Liver (tissue), 9 donors: ENCODE measurements around the gene CASP14. TPM values are rescaled to one million over a fixed set of nuclear protein-coding genes. Genes with fewer than 3 reads are reported as not detected.

Source experiments
- DNase-seq: peaks from one replicate; pipeline ENCODE4 v3.0.0-alpha.2; 2017; ENCODE audit warnings: low spot score
- H3K27ac ChIP-seq, 2 donors: one replicate each; pipeline ENCODE4 v1.7.0; 2013; ENCODE audit warnings: inconsistent platforms in 2 of 2, low read length in 2 of 2, control low read depth in 1 of 2, low read depth in 1 of 2, mild to moderate bottlenecking in 1 of 2
- H3K27me3 ChIP-seq, 4 donors: one replicate each; pipeline versions ENCODE4 v1.6.1 to v1.7.0; 2013; ENCODE audit warnings: low read length in 3 of 4, inconsistent platforms in 1 of 4, mild to moderate bottlenecking in 1 of 4, moderate library complexity in 1 of 4; ENCODE audit not compliant: control insufficient read depth in 4 of 4, insufficient read depth in 4 of 4
- H3K36me3 ChIP-seq, 4 donors: one replicate each; pipeline versions ENCODE4 v1.6.1 to v1.7.0; 2013; ENCODE audit warnings: low read length in 3 of 4, mild to moderate bottlenecking in 3 of 4, low read depth in 1 of 4, moderate library complexity in 1 of 4; ENCODE audit not compliant: control insufficient read depth in 4 of 4, insufficient read depth in 3 of 4
- H3K4me1 ChIP-seq, 4 donors: one replicate each; pipeline versions ENCODE4 v1.6.1 to v1.7.0; 2013; ENCODE audit warnings: low read length in 3 of 4, mild to moderate bottlenecking in 3 of 4, moderate library complexity in 1 of 4; ENCODE audit not compliant: control insufficient read depth in 4 of 4, insufficient read depth in 4 of 4
- H3K4me3 ChIP-seq, 3 donors: one replicate each; pipeline versions ENCODE4 v1.6.1 to v1.7.0; 2013; ENCODE audit warnings: low read length in 3 of 3, control low read depth in 1 of 3, low read depth in 1 of 3, mild to moderate bottlenecking in 1 of 3
- H3K9ac ChIP-seq, 2 donors: one replicate each; pipeline ENCODE4 v1.7.0; 2013; ENCODE audit warnings: low read length in 2 of 2, mild to moderate bottlenecking in 2 of 2, moderate library complexity in 2 of 2, control low read depth in 1 of 2, low read depth in 1 of 2
- H3K9me3 ChIP-seq, 4 donors: one replicate each; pipeline versions ENCODE4 v1.6.1 to v1.7.0; 2013; ENCODE audit warnings: low read length in 3 of 4; ENCODE audit not compliant: control insufficient read depth in 4 of 4
- ATF3 ChIP-seq: IDR thresholded peaks from 2 replicates; pipeline ENCODE4 v1.6.1; 2016; ENCODE audit warnings: antibody characterized with exemption
- FOXA2 ChIP-seq: IDR thresholded peaks from 2 replicates; pipeline ENCODE4 v1.6.1; 2016; ENCODE audit warnings: antibody characterized with exemption
- GABPA ChIP-seq, 2 donors: IDR thresholded peaks in 1 of 2; conservative IDR thresholded peaks in 1 of 2; 2 replicates each; pipeline ENCODE4 v1.6.1; 2016; ENCODE audit warnings: antibody characterized with exemption in 2 of 2, mild to moderate bottlenecking in 1 of 2, moderate library complexity in 1 of 2
- HNF4A ChIP-seq, 2 donors: conservative IDR thresholded peaks; 2 replicates each; pipeline ENCODE4 v1.6.1; 2016; ENCODE audit warnings: antibody characterized with exemption in 2 of 2, mild to moderate bottlenecking in 2 of 2
- HNF4G ChIP-seq: IDR thresholded peaks from 2 replicates; pipeline ENCODE4 v1.6.1; 2016; ENCODE audit warnings: antibody characterized with exemption
- JUND ChIP-seq, 2 donors: IDR thresholded peaks; 2 replicates each; pipeline ENCODE4 v1.6.1; 2016; ENCODE audit warnings: antibody characterized with exemption in 2 of 2
- MAX ChIP-seq: IDR thresholded peaks from 2 replicates; pipeline ENCODE4 v1.6.1; 2016; ENCODE audit warnings: antibody characterized with exemption
- NR2F2 ChIP-seq: IDR thresholded peaks from 2 replicates; pipeline ENCODE4 v1.6.1; 2016; ENCODE audit warnings: antibody characterized with exemption
- RAD21 ChIP-seq, 2 donors: IDR thresholded peaks; 2 replicates each; pipeline ENCODE4 v1.6.1; 2016; ENCODE audit warnings: antibody characterized with exemption in 2 of 2, mild to moderate bottlenecking in 2 of 2
- REST ChIP-seq: IDR thresholded peaks from 2 replicates; pipeline ENCODE4 v1.6.1; 2016; ENCODE audit warnings: antibody characterized with exemption, mild to moderate bottlenecking
- RXRA ChIP-seq, 2 donors: IDR thresholded peaks; 2 replicates each; pipeline ENCODE4 v1.6.1; 2017 to 2018; ENCODE audit warnings: antibody characterized with exemption in 2 of 2, mild to moderate bottlenecking in 1 of 2
- SP1 ChIP-seq: IDR thresholded peaks from 2 replicates; pipeline ENCODE4 v1.6.1; 2018; ENCODE audit warnings: antibody characterized with exemption, mild to moderate bottlenecking
- TAF1 ChIP-seq: conservative IDR thresholded peaks from 2 replicates; pipeline ENCODE4 v1.6.1; 2016; ENCODE audit warnings: antibody characterized with exemption, mild to moderate bottlenecking
- ZBTB33 ChIP-seq: IDR thresholded peaks from 2 replicates; pipeline ENCODE4 v1.6.1; 2016; ENCODE audit warnings: antibody characterized with exemption
- WGBS: extraction: QIAGEN DNeasy Blood & Tissue Kit; methylation state at CpG from one replicate; pipeline ENCODE4 v1.1.7; 2013; 5-methylcytosine and 5-hydroxymethylcytosine counted together
- polyA plus RNA-seq, 2 donors: library from polyadenylated mRNA; stranded (reverse) in 1 of 2; unstranded in 1 of 2; fragments of 200-250 nt in 1 of 2; fragments of >200 nt in 1 of 2; fragmentation: Nextera tagmentation in 1 of 2; extraction: Ambion mirVana in 1 of 2; gene quantifications; one replicate each; pipeline versions ENCODE4 v1.2.1 to v1.2.3, GENCODE V29; 2013 to 2015
- total RNA-seq, 2 donors: library from RNA; depleted of rRNA; stranded (reverse); fragments of >200 nt; gene quantifications; one replicate each; pipeline ENCODE4 v1.2.3, GENCODE V29; 2014
- TF ChIP-seq, protein P1 (sequence below): fragments of 150-350 bp; IDR thresholded peaks from 2 replicates; pipeline ENCODE4 v1.5.1; 2017; ENCODE audit warnings: improper control_type of control experiment, low read depth, low read length; ENCODE audit not compliant: missing input control
- donor health status: healthy.
- donor health status: healthy.
- donor health status: healthy.
- donor health status: healthy.
- donor health status: healthy.

The CASP14 gene
- total and polyA plus RNA-seq, 4 donors: not detected

DNA sequence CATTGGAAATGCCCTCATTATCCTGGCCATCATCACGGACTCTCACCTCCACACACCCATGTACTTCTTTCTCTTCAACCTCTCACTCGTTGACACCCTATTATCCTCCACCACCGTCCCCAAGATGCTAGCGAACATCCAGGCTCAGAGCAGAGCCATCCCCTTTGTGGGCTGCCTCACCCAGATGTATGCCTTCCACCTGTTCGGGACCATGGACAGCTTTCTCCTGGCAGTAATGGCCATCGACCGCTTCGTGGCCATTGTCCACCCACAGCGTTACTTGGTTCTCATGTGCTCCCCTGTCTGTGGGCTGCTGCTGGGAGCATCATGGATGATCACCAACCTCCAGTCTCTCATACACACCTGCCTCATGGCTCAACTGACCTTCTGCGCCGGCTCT, 37.9 kb downstream of the CASP14 start:
- DNase-seq: no peak
- Histone ChIP-seq H3K9me3 (no peaks in the 10 kb centered on the region), H3K27ac (no peak overlapping the region), H3K4me3 (no peak overlapping the region), H3K36me3 (no peaks in the 10 kb centered on the region), H3K4me1 (peaks cover 0 to 3% (median under 1%) of the 10 kb centered on the region in 4 donors), H3K9ac (no peak overlapping the region), H3K27me3 (peaks cover 0 to 7% (median 1%) of the 10 kb centered on the region in 4 donors)
- WGBS: 69% methylated on average over 11 of the region's 11 CpGs
- TF ChIP-seq HNF4G (no peak), MAX (no peak), SP1 (no peak), RXRA (IDR thresholded peaks at IDR 0.05) (no peak), NR2F2 (no peak), RAD21 (IDR thresholded peaks at IDR 0.05) (no peak), TAF1 (no peak), ATF3 (no peak), HNF4A (conservative IDR thresholded peaks at IDR 0.05) (no peak), FOXA2 (no peak), ZBTB33 (no peak), JUND (IDR thresholded peaks at IDR 0.05) (no peak), REST (no peak), GABPA (IDR thresholded peaks at IDR 0.05 in 1 of 2, conservative IDR thresholded peaks at IDR 0.05 in 1 of 2) (no peak)
- TF ChIP-seq, protein P1, sequence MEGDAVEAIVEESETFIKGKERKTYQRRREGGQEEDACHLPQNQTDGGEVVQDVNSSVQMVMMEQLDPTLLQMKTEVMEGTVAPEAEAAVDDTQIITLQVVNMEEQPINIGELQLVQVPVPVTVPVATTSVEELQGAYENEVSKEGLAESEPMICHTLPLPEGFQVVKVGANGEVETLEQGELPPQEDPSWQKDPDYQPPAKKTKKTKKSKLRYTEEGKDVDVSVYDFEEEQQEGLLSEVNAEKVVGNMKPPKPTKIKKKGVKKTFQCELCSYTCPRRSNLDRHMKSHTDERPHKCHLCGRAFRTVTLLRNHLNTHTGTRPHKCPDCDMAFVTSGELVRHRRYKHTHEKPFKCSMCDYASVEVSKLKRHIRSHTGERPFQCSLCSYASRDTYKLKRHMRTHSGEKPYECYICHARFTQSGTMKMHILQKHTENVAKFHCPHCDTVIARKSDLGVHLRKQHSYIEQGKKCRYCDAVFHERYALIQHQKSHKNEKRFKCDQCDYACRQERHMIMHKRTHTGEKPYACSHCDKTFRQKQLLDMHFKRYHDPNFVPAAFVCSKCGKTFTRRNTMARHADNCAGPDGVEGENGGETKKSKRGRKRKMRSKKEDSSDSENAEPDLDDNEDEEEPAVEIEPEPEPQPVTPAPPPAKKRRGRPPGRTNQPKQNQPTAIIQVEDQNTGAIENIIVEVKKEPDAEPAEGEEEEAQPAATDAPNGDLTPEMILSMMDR: no peak
